HepG2 (cell line): ENCODE data around the gene ROM1. TPM values are rescaled to one million over a fixed set of nuclear protein-coding genes. Genes with fewer than 3 reads are reported as not detected.

Source experiments
- AHR ChIP-seq: IDR thresholded peaks from 2 replicates; pipeline ENCODE4 v1.6.1; 2018; ENCODE audit warnings: missing genetic modification reagents, missing compliant biosample characterization
- BRCA1 ChIP-seq: sonication (generic); formaldehyde crosslinking; IDR thresholded peaks from 2 replicates; pipeline ENCODE4 v1.4.0; 2020; ENCODE audit warnings: missing genetic modification reagents
- DNMT3B ChIP-seq: conservative IDR thresholded peaks from 2 replicates; pipeline ENCODE4 v1.6.1; 2016; ENCODE audit warnings: missing biosample characterization, control low read depth
- HDAC1 ChIP-seq: sonication (generic); formaldehyde crosslinking; IDR thresholded peaks from 2 replicates; pipeline ENCODE4 v1.5.1; 2020; ENCODE audit warnings: mild to moderate bottlenecking, missing genetic modification reagents
- HMG20B ChIP-seq: conservative IDR thresholded peaks from 2 replicates; pipeline ENCODE4 v1.6.1; 2016; ENCODE audit warnings: missing genetic modification reagents, missing compliant biosample characterization
- HOMEZ ChIP-seq: IDR thresholded peaks from 2 replicates; pipeline ENCODE4 v1.6.1; 2016; ENCODE audit warnings: low read depth
- KDM4B ChIP-seq: sonication (generic); formaldehyde crosslinking; IDR thresholded peaks from 2 replicates; pipeline ENCODE4 v1.4.0; 2020; ENCODE audit warnings: missing genetic modification reagents
- KDM5B ChIP-seq: sonication (generic); formaldehyde crosslinking; IDR thresholded peaks from 2 replicates; pipeline ENCODE4 v1.4.0; 2020; ENCODE audit warnings: missing genetic modification reagents, mild to moderate bottlenecking, borderline replicate concordance
- KLF13 ChIP-seq: sonication (generic); formaldehyde crosslinking; IDR thresholded peaks from 2 replicates; pipeline ENCODE4 v1.4.0; 2020; ENCODE audit warnings: mild to moderate bottlenecking, missing genetic modification reagents
- MXD4 ChIP-seq: IDR thresholded peaks from 2 replicates; pipeline ENCODE4 v1.6.1; 2016; ENCODE audit warnings: mild to moderate bottlenecking, missing biosample characterization, missing genetic modification reagents
- MZF1 ChIP-seq: sonication (generic); formaldehyde crosslinking; IDR thresholded peaks from 2 replicates; pipeline ENCODE4 v1.8.1; 2023; ENCODE audit warnings: mild to moderate bottlenecking, missing genetic modification reagents, borderline replicate concordance
- NAIF1 ChIP-seq: sonication (generic); formaldehyde crosslinking; IDR thresholded peaks from 2 replicates; pipeline ENCODE4 v1.5.0; 2020; ENCODE audit warnings: mild to moderate bottlenecking, missing genetic modification reagents, borderline replicate concordance
- PRMT3 ChIP-seq: sonication (generic); formaldehyde crosslinking; IDR thresholded peaks from 2 replicates; pipeline ENCODE4 v1.8.1; 2022; ENCODE audit warnings: low read depth, mild to moderate bottlenecking, moderate library complexity, missing genetic modification reagents, borderline replicate concordance
- RNF219 ChIP-seq: sonication (generic); formaldehyde crosslinking; IDR thresholded peaks from 2 replicates; pipeline ENCODE4 v1.5.0; 2020; ENCODE audit warnings: mild to moderate bottlenecking, missing genetic modification reagents
- SNAI1 ChIP-seq: sonication (generic); formaldehyde crosslinking; IDR thresholded peaks from 2 replicates; pipeline ENCODE4 v1.5.0; 2020; ENCODE audit warnings: mild to moderate bottlenecking, missing genetic modification reagents, borderline replicate concordance
- SP4 ChIP-seq: sonication (generic); formaldehyde crosslinking; IDR thresholded peaks from 2 replicates; pipeline ENCODE4 v1.8.1; 2023; ENCODE audit warnings: mild to moderate bottlenecking, missing genetic modification reagents
- SRSF1 ChIP-seq: fragments of 200-400 bp; formaldehyde crosslinking; optimal IDR thresholded peaks from 2 replicates; pipeline ENCODE3; 2017; ENCODE audit warnings: mild to moderate bottlenecking, low read depth, low read length, moderate library complexity
- THYN1 ChIP-seq: sonication (generic); formaldehyde crosslinking; IDR thresholded peaks from 2 replicates; pipeline ENCODE4 v1.8.1; 2023; ENCODE audit warnings: low read depth, mild to moderate bottlenecking, moderate library complexity, missing genetic modification reagents, borderline replicate concordance
- TOPORS ChIP-seq: sonication (generic); formaldehyde crosslinking; IDR thresholded peaks from 2 replicates; pipeline ENCODE4 v1.8.0; 2023; ENCODE audit warnings: mild to moderate bottlenecking, missing genetic modification reagents
- ZBTB26 ChIP-seq: IDR thresholded peaks from 2 replicates; pipeline ENCODE4 v1.6.1; 2016; ENCODE audit warnings: missing compliant biosample characterization, missing genetic modification reagents, borderline replicate concordance
- ZNF10 ChIP-seq: sonication (generic); formaldehyde crosslinking; IDR thresholded peaks from 2 replicates; pipeline ENCODE4 v1.4.0; 2020; ENCODE audit warnings: mild to moderate bottlenecking, low read depth, missing genetic modification reagents, borderline replicate concordance
- ZNF180 ChIP-seq: sonication (generic); formaldehyde crosslinking; IDR thresholded peaks from 2 replicates; pipeline ENCODE4 v1.4.0; 2020; ENCODE audit warnings: low read depth, missing genetic modification reagents, borderline replicate concordance
- ZNF260 ChIP-seq: sonication (generic); formaldehyde crosslinking; IDR thresholded peaks from 2 replicates; pipeline ENCODE4 v1.4.0; 2020; ENCODE audit warnings: missing genetic modification reagents, low read depth, mild to moderate bottlenecking, borderline replicate concordance
- ZNF362 ChIP-seq: sonication (generic); formaldehyde crosslinking; IDR thresholded peaks from 2 replicates; pipeline ENCODE4 v1.4.0; 2020; ENCODE audit warnings: missing genetic modification reagents, mild to moderate bottlenecking, borderline replicate concordance
- polyA plus RNA-seq, 8 experiments: library from polyadenylated mRNA; depleted of rRNA in 3 of 8; stranded (reverse) in 7 of 8; unstranded in 1 of 8; fragments of >200 nt; fragmentation: Illumina TruSeq in 4 of 8; extraction: Trizol in 4 of 8; gene quantifications; 2 replicates each; pipeline versions ENCODE4 v1.2.1 to v1.2.3, GENCODE V29; 2011 to 2016; ENCODE audit warnings: low read depth in 4 of 8, missing spikeins in 1 of 8, mixed read lengths in 1 of 8; ENCODE audit not compliant: insufficient read depth in 1 of 8
- total RNA-seq, 5 experiments: library from RNA; depleted of rRNA; stranded (reverse); fragments of >200 nt; fragmentation: Illumina TruSeq; extraction: Trizol; gene quantifications; 2 replicates each; pipeline ENCODE4 v1.2.3, GENCODE V29; 2016; ENCODE audit warnings: low read depth in 1 of 5

Gene ROM1
- total and polyA plus RNA-seq, 2 of the 13 experiments (the other 11 are each of a cell fraction or from before 2014, with no cell fraction given), result 1.2 to 2.4 TPM

GRCh38 chr11:62611705-62612365 is 1.2 kb upstream of the ROM1 start (continued):
- no peak for TF ChIP-seq ZNF260 (CRISPR knock-in tag)
- no peak for TF ChIP-seq HMG20B (CRISPR knock-in tag)
- TF ChIP-seq AHR, result no peak
- no peak for TF ChIP-seq ZNF10 (CRISPR knock-in tag)
- no peak for TF ChIP-seq NAIF1 (CRISPR knock-in tag)
- TF ChIP-seq RNF219 (CRISPR knock-in tag), result no peak
- TF ChIP-seq HDAC1 (CRISPR knock-in tag), result 0 out of 2 replicates have a peak, but pooled peaks have one; percentile 30
- TF ChIP-seq PRMT3 (CRISPR knock-in tag), result no peak
- no peak; the same call in 1 of the 2 replicates for TF ChIP-seq SP4 (CRISPR knock-in tag)
- no peak for TF ChIP-seq MXD4
- TF ChIP-seq KLF13, result no peak
- no peak for TF ChIP-seq MZF1
- no peak for TF ChIP-seq KDM4B
- TF ChIP-seq ZNF180, result no peak
- no peak for TF ChIP-seq DNMT3B (CRISPR knock-in tag)
- no peak for TF ChIP-seq SNAI1
- 0 out of 2 replicates have a peak, but pooled peaks have one; percentile 18 for TF ChIP-seq TOPORS (CRISPR knock-in tag)
- TF ChIP-seq ZBTB26, result no peak
- TF ChIP-seq SRSF1, result no peak
- no peak for TF ChIP-seq ZNF362 (CRISPR knock-in tag)
- no peak for TF ChIP-seq HOMEZ
- TF ChIP-seq BRCA1, result no peak
- no peak; the same call in 1 of the 2 replicates for TF ChIP-seq KDM5B (CRISPR knock-in tag)
- no peak for TF ChIP-seq THYN1 (CRISPR knock-in tag)
